ENCODE measurements around the gene HCRTR1. TPM values are rescaled to one million over a fixed set of nuclear protein-coding genes. Genes with fewer than 3 reads are reported as not detected.

HCRTR1 gene
- total and polyA plus RNA-seq, 10 of the 15 experiments (the other 5 are each of a cell fraction or from before 2014, with no cell fraction given), result not detected

GRCh38 chr1:31644560-31645273, 27.2 kb downstream of the HCRTR1 start, which contains the start of gene PEF1 (continued):
- TF ChIP-seq ZNF687 (IDR thresholded peaks at IDR 0.05), result no peak
- peak; percentile 99 for TF ChIP-seq ATF7 (IDR thresholded peaks at IDR 0.05; ENCODE audit: low read depth)
- peak; percentile 100 for TF ChIP-seq PKNOX1 (IDR thresholded peaks at IDR 0.05)
- TF ChIP-seq ZNF384 (IDR thresholded peaks at IDR 0.05; ENCODE audit: borderline replicate concordance, low read depth, low read length), result no peak
- peak; percentile 46 for TF ChIP-seq FOXK2 (IDR thresholded peaks at IDR 0.05)
- TF ChIP-seq ZBTB33 (IDR thresholded peaks at IDR 0.05), result no peak
- no peak for TF ChIP-seq BCL3 (IDR thresholded peaks at IDR 0.05; ENCODE audit: borderline replicate concordance, insufficient read depth, low read depth, low read length, poor library complexity, severe bottlenecking)
- TF ChIP-seq EED (IDR thresholded peaks at IDR 0.05; ENCODE audit: low read depth), result peak; percentile 63; the same call in 1 of the 2 replicates
- TF ChIP-seq CREM (IDR thresholded peaks at IDR 0.05; ENCODE audit: low read depth), result peak; percentile 100
- no peak for TF ChIP-seq BCLAF1 (IDR thresholded peaks at IDR 0.05)
- no peak for TF ChIP-seq CHD4 (IDR thresholded peaks at IDR 0.05)
- TF ChIP-seq NBN (IDR thresholded peaks at IDR 0.05), result peak; percentile 99
- no peak for TF ChIP-seq FOXM1 (IDR thresholded peaks at IDR 0.05; ENCODE audit: low read depth, low read length)
- TF ChIP-seq NFYB (IDR thresholded peaks at IDR 0.05; ENCODE audit: insufficient read depth, low read depth, low read length), result peak; percentile 91
- no peak for TF ChIP-seq HSF1 (IDR thresholded peaks at IDR 0.05; ENCODE audit: low read depth, low read length)
